ENCODE results near the gene RABAC1. TPM values are rescaled to one million over a fixed set of nuclear protein-coding genes. Genes with fewer than 3 reads are reported as not detected.

Gene RABAC1
- total and polyA plus RNA-seq, 2 of the 13 experiments (the other 11 are each of a cell fraction or from before 2014, with no cell fraction given) = 37.4 to 74.0 TPM

DNA sequence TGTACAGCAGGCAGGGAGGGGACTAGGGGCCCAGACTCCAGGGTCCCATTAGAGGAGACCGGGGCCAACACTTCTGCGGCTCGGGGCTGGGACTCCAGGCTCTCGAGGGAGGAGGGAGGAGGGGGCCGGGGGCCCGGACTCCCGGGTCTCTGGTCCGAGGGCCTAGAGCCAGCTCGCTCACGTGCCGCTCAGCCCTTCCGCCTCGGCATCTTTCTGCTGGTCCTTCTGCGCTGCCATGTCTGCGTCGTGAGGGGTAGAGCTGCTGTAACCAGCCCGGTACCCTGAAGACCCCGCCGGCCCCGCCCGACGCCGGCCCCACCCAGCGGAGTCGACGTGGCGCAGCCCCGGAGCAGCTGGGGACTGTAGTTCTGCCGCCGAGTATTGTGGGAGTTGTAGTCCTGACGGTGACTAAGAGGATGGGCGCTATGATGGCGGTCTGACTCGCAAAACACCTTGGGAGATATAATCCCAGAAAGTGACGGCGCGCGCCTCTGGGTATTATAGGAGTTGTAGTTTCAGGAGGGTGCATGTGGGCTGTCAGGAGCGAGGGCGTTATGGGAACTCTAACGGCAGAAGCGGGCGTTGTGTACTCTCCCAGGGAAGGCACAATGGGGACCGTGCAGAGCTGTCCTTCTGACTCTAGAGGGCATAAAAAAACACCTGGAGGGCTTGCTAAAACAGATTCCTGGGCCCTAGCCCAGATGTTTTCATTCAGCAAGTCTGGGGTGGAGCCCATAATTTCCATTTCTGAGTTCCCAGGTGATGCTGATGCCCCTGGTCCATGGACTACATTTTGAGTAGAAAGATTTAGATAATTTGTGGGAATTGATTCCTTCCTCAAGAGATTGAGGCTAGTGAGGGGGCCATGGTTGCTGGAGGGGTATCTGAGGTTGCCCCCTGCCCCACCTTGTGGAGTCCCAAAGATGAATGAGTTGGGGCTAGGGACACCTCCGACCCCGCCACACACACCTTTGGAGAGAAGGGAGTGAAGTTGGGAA, at the start of gene RABAC1 (continued):
- TF ChIP-seq BRF2 (CRISPR knock-in tag; IDR thresholded peaks at IDR 0.05) = no peak
- no peak for TF ChIP-seq ZNF83 (CRISPR knock-in tag; IDR thresholded peaks at IDR 0.05; ENCODE audit: borderline replicate concordance)
- TF ChIP-seq ZNF34 (CRISPR knock-in tag; IDR thresholded peaks at IDR 0.05; ENCODE audit: borderline replicate concordance) = no peak
- TF ChIP-seq ARID2 (CRISPR knock-in tag; IDR thresholded peaks at IDR 0.05; ENCODE audit: borderline replicate concordance) = no peak
- TF ChIP-seq FOSL2 (CRISPR knock-in tag; IDR thresholded peaks at IDR 0.05) = peak; percentile 58; the same call in 1 of the 2 replicates
- TF ChIP-seq ZNF619 (CRISPR knock-in tag; IDR thresholded peaks at IDR 0.05) = no peak
- TF ChIP-seq, protein P1, sequence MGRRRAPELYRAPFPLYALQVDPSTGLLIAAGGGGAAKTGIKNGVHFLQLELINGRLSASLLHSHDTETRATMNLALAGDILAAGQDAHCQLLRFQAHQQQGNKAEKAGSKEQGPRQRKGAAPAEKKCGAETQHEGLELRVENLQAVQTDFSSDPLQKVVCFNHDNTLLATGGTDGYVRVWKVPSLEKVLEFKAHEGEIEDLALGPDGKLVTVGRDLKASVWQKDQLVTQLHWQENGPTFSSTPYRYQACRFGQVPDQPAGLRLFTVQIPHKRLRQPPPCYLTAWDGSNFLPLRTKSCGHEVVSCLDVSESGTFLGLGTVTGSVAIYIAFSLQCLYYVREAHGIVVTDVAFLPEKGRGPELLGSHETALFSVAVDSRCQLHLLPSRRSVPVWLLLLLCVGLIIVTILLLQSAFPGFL (CRISPR knock-in tag; IDR thresholded peaks at IDR 0.05) = no peak
- TF ChIP-seq CAMTA2 (CRISPR knock-in tag; IDR thresholded peaks at IDR 0.05; ENCODE audit: borderline replicate concordance) = no peak
- no peak for TF ChIP-seq ZFP1 (CRISPR knock-in tag; IDR thresholded peaks at IDR 0.05)
- no peak for TF ChIP-seq SMAD9 (CRISPR knock-in tag; IDR thresholded peaks at IDR 0.05)
- TF ChIP-seq GLMP (CRISPR knock-in tag; IDR thresholded peaks at IDR 0.05; ENCODE audit: borderline replicate concordance) = no peak
- TF ChIP-seq FIP1L1 (IDR thresholded peaks at IDR 0.05; ENCODE audit: borderline replicate concordance, insufficient read depth, low read depth, low read length) = no peak
- no peak for TF ChIP-seq AKNA (CRISPR knock-in tag; IDR thresholded peaks at IDR 0.05; ENCODE audit: borderline replicate concordance)
- TF ChIP-seq ZNF556 (CRISPR knock-in tag; IDR thresholded peaks at IDR 0.05; ENCODE audit: borderline replicate concordance) = no peak; the same call in 1 of the 2 replicates
- no peak for TF ChIP-seq AKAP8 (CRISPR knock-in tag; IDR thresholded peaks at IDR 0.05)
- no peak for TF ChIP-seq ZFYVE20 (CRISPR knock-in tag; IDR thresholded peaks at IDR 0.05; ENCODE audit: borderline replicate concordance, low read depth)
- TF ChIP-seq, protein P2, sequence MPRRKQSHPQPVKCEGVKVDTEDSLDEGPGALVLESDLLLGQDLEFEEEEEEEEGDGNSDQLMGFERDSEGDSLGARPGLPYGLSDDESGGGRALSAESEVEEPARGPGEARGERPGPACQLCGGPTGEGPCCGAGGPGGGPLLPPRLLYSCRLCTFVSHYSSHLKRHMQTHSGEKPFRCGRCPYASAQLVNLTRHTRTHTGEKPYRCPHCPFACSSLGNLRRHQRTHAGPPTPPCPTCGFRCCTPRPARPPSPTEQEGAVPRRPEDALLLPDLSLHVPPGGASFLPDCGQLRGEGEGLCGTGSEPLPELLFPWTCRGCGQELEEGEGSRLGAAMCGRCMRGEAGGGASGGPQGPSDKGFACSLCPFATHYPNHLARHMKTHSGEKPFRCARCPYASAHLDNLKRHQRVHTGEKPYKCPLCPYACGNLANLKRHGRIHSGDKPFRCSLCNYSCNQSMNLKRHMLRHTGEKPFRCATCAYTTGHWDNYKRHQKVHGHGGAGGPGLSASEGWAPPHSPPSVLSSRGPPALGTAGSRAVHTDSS (CRISPR knock-in tag; conservative IDR thresholded peaks at IDR 0.05) = no peak
- TF ChIP-seq GTF2F1 (IDR thresholded peaks at IDR 0.05; ENCODE audit: low read length) = no peak

Data from HepG2 (cell line).